CD4-positive, alpha-beta T cell treated with Interleukin-17A for 1 hour (primary cell): ENCODE data around the gene RIMBP2.
"Not testable (repeated sequence)": the region's sequence is repeated elsewhere in the genome, so short reads cannot be mapped to it uniquely, and the experiment has no call there.

Source experiments
- DNase-seq: peaks from one replicate; pipeline ENCODE4 v3.0.0-alpha.2; 2020

RIMBP2 gene

GRCh38 chr12:130589540-130590317, 126.4 kb downstream of the RIMBP2 start:
- no peak for DNase-seq

GRCh38 chr12:130588696-130589539, 127.2 kb downstream of the RIMBP2 start:
- DNase-seq = no peak

- no peak for DNase-seq
These were observed 128.1 kb downstream of the RIMBP2 start for GRCh38 chr12:130587966-130588365.

- not testable (repeated sequence) for DNase-seq
These were observed 131.6 kb downstream of the RIMBP2 start for GRCh38 chr12:130584475-130584874.

- DNase-seq = no peak
These were observed 132.3 kb downstream of the RIMBP2 start for GRCh38 chr12:130583800-130584199.

- DNase-seq = no peak
These were observed 132.8 kb downstream of the RIMBP2 start for GRCh38 chr12:130583317-130583716.

GRCh38 chr12:130582286-130582685, 133.8 kb downstream of the RIMBP2 start:
- DNase-seq = no peak

- DNase-seq = no peak
These were observed 134.3 kb downstream of the RIMBP2 start for GRCh38 chr12:130581782-130582181.

GRCh38 chr12:130579231-130579630, 136.9 kb downstream of the RIMBP2 start:
- DNase-seq = no peak

- DNase-seq = no peak
These were observed 138.7 kb downstream of the RIMBP2 start for GRCh38 chr12:130577351-130577750.

GRCh38 chr12:130576371-130576816, 139.7 kb downstream of the RIMBP2 start:
- DNase-seq = no peak

- no peak for DNase-seq
These were observed 141.7 kb downstream of the RIMBP2 start for GRCh38 chr12:130574402-130574801.

- DNase-seq = no peak
These were observed 142.3 kb downstream of the RIMBP2 start for GRCh38 chr12:130573766-130574165.

- no peak for DNase-seq
These were observed 142.9 kb downstream of the RIMBP2 start for GRCh38 chr12:130573235-130573634.

- no peak for DNase-seq
These were observed 143.5 kb downstream of the RIMBP2 start for GRCh38 chr12:130572553-130572952.

GRCh38 chr12:130571734-130572133, 144.4 kb downstream of the RIMBP2 start:
- no peak for DNase-seq

GRCh38 chr12:130571089-130571488, 145.0 kb downstream of the RIMBP2 start:
- DNase-seq = no peak

GRCh38 chr12:130569521-130569920, 146.6 kb downstream of the RIMBP2 start:
- DNase-seq = no peak

GRCh38 chr12:130568501-130568900, 147.6 kb downstream of the RIMBP2 start:
- DNase-seq = no peak

- DNase-seq = no peak
These were observed 148.1 kb downstream of the RIMBP2 start for GRCh38 chr12:130568041-130568440.

GRCh38 chr12:130566446-130567155, 149.5 kb downstream of the RIMBP2 start:
- no peak for DNase-seq

- DNase-seq = no peak
These were observed 150.9 kb downstream of the RIMBP2 start for GRCh38 chr12:130565189-130565588.

GRCh38 chr12:130563323-130563722, 152.8 kb downstream of the RIMBP2 start:
- DNase-seq = no peak
